A549 (cell line): Measurements from ENCODE around the gene MIX23.

Experiments
- BCL3 ChIP-seq: fragments of >200 bp; sonication (Bioruptor Twin); formaldehyde crosslinking; IDR thresholded peaks from 3 replicates; pipeline ENCODE4 v1.6.1; 2016
- CBX2 ChIP-seq: fragments of 200-600 bp; sonication (generic); IDR thresholded peaks from 2 replicates; pipeline ENCODE4 v1.6.1; 2016; ENCODE audit warnings: low read depth, mild to moderate bottlenecking, borderline replicate concordance
- CHD2 ChIP-seq: fragments of 150-350 bp; IDR thresholded peaks from 2 replicates; pipeline ENCODE4 v1.6.1; 2014; ENCODE audit warnings: low read length; ENCODE audit not compliant: partially characterized antibody
- PHF8 ChIP-seq: fragments of 200-600 bp; sonication (generic); IDR thresholded peaks from 2 replicates; pipeline ENCODE4 v1.6.1; 2016; ENCODE audit warnings: low read depth, mild to moderate bottlenecking, antibody characterized with exemption, moderate library complexity, borderline replicate concordance
- POLR2A ChIP-seq: IDR thresholded peaks from 2 replicates; pipeline ENCODE4 v1.6.1; 2012; ENCODE audit warnings: mild to moderate bottlenecking, low read length
- RAD21 ChIP-seq, 2 experiments: fragments of >200 bp in 1 of 2; sonication (Bioruptor Twin) in 1 of 2; formaldehyde crosslinking in 1 of 2; IDR thresholded peaks in 1 of 2; conservative IDR thresholded peaks in 1 of 2; 2 replicates in 1 of 2; 3 replicates in 1 of 2; pipeline ENCODE4 v1.6.1; 2012 to 2018; ENCODE audit warnings: inconsistent platforms in 1 of 2
- TF ChIP-seq, protein P1 (sequence below): fragments of >200 bp; sonication (Bioruptor Twin); formaldehyde crosslinking; IDR thresholded peaks from 3 replicates; pipeline ENCODE4 v1.5.1; 2016
- TF ChIP-seq, protein P2 (sequence below): fragments of 200-600 bp; sonication (generic); IDR thresholded peaks from 2 replicates; pipeline ENCODE4 v1.6.1; 2016; ENCODE audit warnings: antibody characterized with exemption, mild to moderate bottlenecking, moderate library complexity

DNA sequence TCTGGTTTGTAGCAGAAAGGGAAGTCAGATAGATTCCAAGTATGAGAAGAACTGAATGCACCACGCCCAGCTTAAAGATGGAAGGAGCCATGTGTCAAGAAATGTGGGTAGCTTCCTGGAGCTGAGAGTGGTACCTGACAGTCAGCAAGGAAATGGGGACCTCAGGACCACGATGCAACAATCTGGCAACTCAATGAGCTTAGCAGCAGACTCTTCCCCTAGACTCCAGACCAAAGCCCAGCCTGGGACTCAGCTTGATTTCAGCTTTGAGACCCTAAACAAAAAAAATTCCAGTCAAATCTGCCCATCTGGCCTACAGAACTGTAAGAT is 24.4 kb downstream of the MIX23 start:
- TF ChIP-seq CBX2 (no peak), BCL3 (no peak), PHF8 (no peak), POLR2A (no peak), RAD21 (conservative IDR thresholded peaks at IDR 0.05 in 1 of 2, IDR thresholded peaks at IDR 0.05 in 1 of 2) (no peak), CHD2 (no peak)
- TF ChIP-seq, protein P1, sequence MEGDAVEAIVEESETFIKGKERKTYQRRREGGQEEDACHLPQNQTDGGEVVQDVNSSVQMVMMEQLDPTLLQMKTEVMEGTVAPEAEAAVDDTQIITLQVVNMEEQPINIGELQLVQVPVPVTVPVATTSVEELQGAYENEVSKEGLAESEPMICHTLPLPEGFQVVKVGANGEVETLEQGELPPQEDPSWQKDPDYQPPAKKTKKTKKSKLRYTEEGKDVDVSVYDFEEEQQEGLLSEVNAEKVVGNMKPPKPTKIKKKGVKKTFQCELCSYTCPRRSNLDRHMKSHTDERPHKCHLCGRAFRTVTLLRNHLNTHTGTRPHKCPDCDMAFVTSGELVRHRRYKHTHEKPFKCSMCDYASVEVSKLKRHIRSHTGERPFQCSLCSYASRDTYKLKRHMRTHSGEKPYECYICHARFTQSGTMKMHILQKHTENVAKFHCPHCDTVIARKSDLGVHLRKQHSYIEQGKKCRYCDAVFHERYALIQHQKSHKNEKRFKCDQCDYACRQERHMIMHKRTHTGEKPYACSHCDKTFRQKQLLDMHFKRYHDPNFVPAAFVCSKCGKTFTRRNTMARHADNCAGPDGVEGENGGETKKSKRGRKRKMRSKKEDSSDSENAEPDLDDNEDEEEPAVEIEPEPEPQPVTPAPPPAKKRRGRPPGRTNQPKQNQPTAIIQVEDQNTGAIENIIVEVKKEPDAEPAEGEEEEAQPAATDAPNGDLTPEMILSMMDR, result no peak
- TF ChIP-seq, protein P2, sequence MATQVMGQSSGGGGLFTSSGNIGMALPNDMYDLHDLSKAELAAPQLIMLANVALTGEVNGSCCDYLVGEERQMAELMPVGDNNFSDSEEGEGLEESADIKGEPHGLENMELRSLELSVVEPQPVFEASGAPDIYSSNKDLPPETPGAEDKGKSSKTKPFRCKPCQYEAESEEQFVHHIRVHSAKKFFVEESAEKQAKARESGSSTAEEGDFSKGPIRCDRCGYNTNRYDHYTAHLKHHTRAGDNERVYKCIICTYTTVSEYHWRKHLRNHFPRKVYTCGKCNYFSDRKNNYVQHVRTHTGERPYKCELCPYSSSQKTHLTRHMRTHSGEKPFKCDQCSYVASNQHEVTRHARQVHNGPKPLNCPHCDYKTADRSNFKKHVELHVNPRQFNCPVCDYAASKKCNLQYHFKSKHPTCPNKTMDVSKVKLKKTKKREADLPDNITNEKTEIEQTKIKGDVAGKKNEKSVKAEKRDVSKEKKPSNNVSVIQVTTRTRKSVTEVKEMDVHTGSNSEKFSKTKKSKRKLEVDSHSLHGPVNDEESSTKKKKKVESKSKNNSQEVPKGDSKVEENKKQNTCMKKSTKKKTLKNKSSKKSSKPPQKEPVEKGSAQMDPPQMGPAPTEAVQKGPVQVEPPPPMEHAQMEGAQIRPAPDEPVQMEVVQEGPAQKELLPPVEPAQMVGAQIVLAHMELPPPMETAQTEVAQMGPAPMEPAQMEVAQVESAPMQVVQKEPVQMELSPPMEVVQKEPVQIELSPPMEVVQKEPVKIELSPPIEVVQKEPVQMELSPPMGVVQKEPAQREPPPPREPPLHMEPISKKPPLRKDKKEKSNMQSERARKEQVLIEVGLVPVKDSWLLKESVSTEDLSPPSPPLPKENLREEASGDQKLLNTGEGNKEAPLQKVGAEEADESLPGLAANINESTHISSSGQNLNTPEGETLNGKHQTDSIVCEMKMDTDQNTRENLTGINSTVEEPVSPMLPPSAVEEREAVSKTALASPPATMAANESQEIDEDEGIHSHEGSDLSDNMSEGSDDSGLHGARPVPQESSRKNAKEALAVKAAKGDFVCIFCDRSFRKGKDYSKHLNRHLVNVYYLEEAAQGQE, result no peak
